ENCODE data around the gene CYTIP.
"Not testable (repeated sequence)": the region's sequence is repeated elsewhere in the genome, so short reads cannot be mapped to it uniquely, and the experiment has no call there.

The CYTIP gene

GRCh38 chr2:157427003-157427921 is 16.6 kb downstream of the CYTIP start:
- in situ Hi-C loops (cut with MboI; ENCODE audit: low sequenced_read_pairs), result no loop called here

GRCh38 chr2:157426477-157426994 is 17.4 kb downstream of the CYTIP start:
- in situ Hi-C loops (cut with MboI; ENCODE audit: low sequenced_read_pairs), result no loop called here

GRCh38 chr2:157424374-157424773 is 19.5 kb downstream of the CYTIP start:
- in situ Hi-C loops (cut with MboI; ENCODE audit: low sequenced_read_pairs), result no loop called here

- in situ Hi-C loops (cut with MboI; ENCODE audit: low sequenced_read_pairs), result no loop called here
Observed at GRCh38 chr2:157421964-157422363, 21.9 kb downstream of the CYTIP start.

GRCh38 chr2:157421331-157421944 is 22.5 kb downstream of the CYTIP start:
- in situ Hi-C loops (cut with MboI; ENCODE audit: low sequenced_read_pairs), result no loop called here

- in situ Hi-C loops (cut with MboI; ENCODE audit: low sequenced_read_pairs), result no loop called here
Observed at GRCh38 chr2:157420771-157421323, 23.0 kb downstream of the CYTIP start.

GRCh38 chr2:157419031-157419575 is 24.8 kb downstream of the CYTIP start:
- in situ Hi-C loops (cut with MboI; ENCODE audit: low sequenced_read_pairs), result no loop called here

- in situ Hi-C loops (cut with MboI; ENCODE audit: low sequenced_read_pairs), result no loop called here
Observed at GRCh38 chr2:157418239-157418641, 25.6 kb downstream of the CYTIP start.

- in situ Hi-C loops (cut with MboI; ENCODE audit: low sequenced_read_pairs), result no loop called here
Observed at GRCh38 chr2:157415591-157416101, 28.2 kb downstream of the CYTIP start.

- in situ Hi-C loops (cut with MboI; ENCODE audit: low sequenced_read_pairs), result no loop called here
Observed at GRCh38 chr2:157414050-157414449, 29.8 kb downstream of the CYTIP start.

GRCh38 chr2:157413326-157414035 is 30.4 kb downstream of the CYTIP start:
- in situ Hi-C loops (cut with MboI; ENCODE audit: low sequenced_read_pairs), result no loop called here

- in situ Hi-C loops (cut with MboI; ENCODE audit: low sequenced_read_pairs), result no loop called here
Observed at GRCh38 chr2:157411624-157412336, 32.1 kb downstream of the CYTIP start.

GRCh38 chr2:157405398-157405797 is 38.5 kb downstream of the CYTIP start:
- in situ Hi-C loops (cut with MboI; ENCODE audit: low sequenced_read_pairs), result not testable (repeated sequence)

- in situ Hi-C loops (cut with MboI; ENCODE audit: low sequenced_read_pairs), result no loop called here
Observed at GRCh38 chr2:157404363-157404762, 39.5 kb downstream of the CYTIP start.

GRCh38 chr2:157402801-157403485 is 40.9 kb downstream of the CYTIP start:
- in situ Hi-C loops (cut with MboI; ENCODE audit: low sequenced_read_pairs), result not testable (repeated sequence)

GRCh38 chr2:157395811-157396210 is 48.1 kb downstream of the CYTIP start:
- in situ Hi-C loops (cut with MboI; ENCODE audit: low sequenced_read_pairs), result no loop called here

GRCh38 chr2:157394928-157395327 is 49.0 kb downstream of the CYTIP start:
- in situ Hi-C loops (cut with MboI; ENCODE audit: low sequenced_read_pairs), result no loop called here

- in situ Hi-C loops (cut with MboI; ENCODE audit: low sequenced_read_pairs), result no loop called here
Observed at GRCh38 chr2:157393348-157393747, 50.5 kb downstream of the CYTIP start.

- in situ Hi-C loops (cut with MboI; ENCODE audit: low sequenced_read_pairs), result no loop called here
Observed at GRCh38 chr2:157388827-157389226, 55.1 kb downstream of the CYTIP start.
